ENCODE results near the gene RGS7.
"Not testable (repeated sequence)": the region's sequence is repeated elsewhere in the genome, so short reads cannot be mapped to it uniquely, and the experiment has no call there.

The RGS7 gene

DNA sequence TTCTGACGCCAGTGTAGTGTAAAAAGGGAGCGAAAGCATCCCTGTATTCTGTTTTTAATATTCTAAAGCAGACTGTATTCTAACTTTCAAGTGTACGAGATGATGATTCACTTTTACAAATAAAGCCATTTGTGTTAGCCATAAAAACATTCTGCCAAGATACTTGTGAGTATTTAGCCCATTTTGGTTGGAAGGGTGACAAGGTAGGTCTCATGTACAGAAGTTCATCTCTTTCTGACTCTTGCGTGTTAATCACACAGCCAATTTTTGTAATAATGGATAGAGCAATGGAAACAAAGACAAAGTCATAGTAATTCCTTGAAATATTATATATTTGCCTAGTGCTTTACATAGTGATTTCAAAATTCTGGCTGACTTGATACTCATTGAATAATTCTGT is 619.7 kb downstream of the RGS7 start:
- in situ Hi-C loops (cut with HindIII; ENCODE audit: low sequenced_read_pairs), result loop anchor here (25.0 kb wide), 1 partner anchor 200 kb away; no protein-coding TSS in a partner anchor
- DNase-seq (ENCODE audit: low read depth), result no peak
- TF ChIP-seq, protein P1, sequence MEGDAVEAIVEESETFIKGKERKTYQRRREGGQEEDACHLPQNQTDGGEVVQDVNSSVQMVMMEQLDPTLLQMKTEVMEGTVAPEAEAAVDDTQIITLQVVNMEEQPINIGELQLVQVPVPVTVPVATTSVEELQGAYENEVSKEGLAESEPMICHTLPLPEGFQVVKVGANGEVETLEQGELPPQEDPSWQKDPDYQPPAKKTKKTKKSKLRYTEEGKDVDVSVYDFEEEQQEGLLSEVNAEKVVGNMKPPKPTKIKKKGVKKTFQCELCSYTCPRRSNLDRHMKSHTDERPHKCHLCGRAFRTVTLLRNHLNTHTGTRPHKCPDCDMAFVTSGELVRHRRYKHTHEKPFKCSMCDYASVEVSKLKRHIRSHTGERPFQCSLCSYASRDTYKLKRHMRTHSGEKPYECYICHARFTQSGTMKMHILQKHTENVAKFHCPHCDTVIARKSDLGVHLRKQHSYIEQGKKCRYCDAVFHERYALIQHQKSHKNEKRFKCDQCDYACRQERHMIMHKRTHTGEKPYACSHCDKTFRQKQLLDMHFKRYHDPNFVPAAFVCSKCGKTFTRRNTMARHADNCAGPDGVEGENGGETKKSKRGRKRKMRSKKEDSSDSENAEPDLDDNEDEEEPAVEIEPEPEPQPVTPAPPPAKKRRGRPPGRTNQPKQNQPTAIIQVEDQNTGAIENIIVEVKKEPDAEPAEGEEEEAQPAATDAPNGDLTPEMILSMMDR (IDR thresholded peaks at IDR 0.05; ENCODE audit: low read depth, low read length, missing control alignments), result no peak
- H3K4me3 ChIP-seq (ENCODE audit: low read depth, low read length), result no peak overlapping the region

DNA sequence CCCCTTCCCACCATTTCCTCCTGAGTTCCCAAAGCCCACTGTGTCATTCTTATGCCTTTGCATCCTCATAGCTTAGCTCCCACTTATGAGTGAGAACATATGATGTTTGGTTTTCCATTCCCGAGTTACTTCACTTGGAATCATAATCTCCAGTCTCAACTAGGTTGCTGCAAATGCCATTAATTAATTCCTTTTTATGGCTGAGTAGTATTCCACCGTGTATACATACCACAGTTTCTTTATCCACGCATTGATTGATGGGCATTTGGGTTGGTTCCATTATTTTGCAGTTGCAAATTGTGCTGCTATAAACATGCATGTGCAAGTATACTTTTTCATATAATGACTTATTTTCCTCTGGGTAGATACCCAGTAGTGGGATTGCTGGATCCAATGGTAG is 622.3 kb downstream of the RGS7 start:
- not testable (repeated sequence) for DNase-seq (ENCODE audit: low read depth); H3K4me3 ChIP-seq (ENCODE audit: low read depth, low read length)
- in situ Hi-C loops (cut with HindIII; ENCODE audit: low sequenced_read_pairs), result loop anchor here (25.0 kb wide), 1 partner anchor 203 kb away; no protein-coding TSS in a partner anchor

DNA sequence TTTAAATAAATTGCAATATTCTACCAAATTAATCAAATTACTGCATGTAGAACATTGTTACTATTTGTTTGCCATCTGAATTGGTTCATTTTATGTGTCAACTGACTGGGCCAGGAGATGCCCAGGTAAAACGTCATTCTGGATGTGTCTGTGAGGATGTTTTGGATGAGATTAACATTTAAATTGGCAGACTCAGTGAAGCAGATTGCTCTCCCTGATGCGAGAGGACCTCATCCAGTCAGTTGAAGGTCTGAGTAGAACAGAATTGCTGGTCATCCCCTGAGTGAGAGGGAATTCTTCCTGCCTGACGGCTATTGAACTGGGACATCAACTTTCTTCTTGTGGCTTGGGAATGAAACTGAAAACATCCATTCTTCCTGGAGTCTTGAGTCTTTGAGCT is 623.0 kb downstream of the RGS7 start:
- no peak for DNase-seq (ENCODE audit: low read depth)
- in situ Hi-C loops (cut with HindIII; ENCODE audit: low sequenced_read_pairs), result loop anchor here (25.0 kb wide), 1 partner anchor 203 kb away; no protein-coding TSS in a partner anchor
- no peak overlapping the region for H3K4me3 ChIP-seq (ENCODE audit: low read depth, low read length)
- TF ChIP-seq, protein P1 (IDR thresholded peaks at IDR 0.05; ENCODE audit: low read depth, low read length, missing control alignments), result no peak

DNA sequence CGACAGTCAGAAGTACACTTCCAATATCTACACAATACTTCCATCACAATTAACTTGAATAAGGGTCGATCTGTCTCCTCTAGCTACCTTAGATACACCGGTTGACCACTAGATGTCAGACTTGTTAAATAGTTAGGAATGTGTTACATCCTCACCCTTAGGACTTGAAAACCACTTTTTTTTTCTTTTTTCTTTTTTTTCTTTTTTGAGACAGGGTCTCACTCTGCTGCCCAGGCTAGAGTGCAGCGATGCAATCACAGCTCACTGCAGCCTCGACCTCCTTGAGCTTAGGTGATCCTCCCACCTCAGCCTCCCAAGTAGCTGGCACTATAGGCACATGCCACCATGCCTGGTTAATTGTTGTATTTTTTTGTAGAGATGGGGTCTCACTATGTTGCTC is 624.6 kb downstream of the RGS7 start:
- peak; percentile 40 for DNase-seq (ENCODE audit: low read depth)
- in situ Hi-C loops (cut with HindIII; ENCODE audit: low sequenced_read_pairs), result loop anchor here (25.0 kb wide), 1 partner anchor 205 kb away; no protein-coding TSS in a partner anchor
- TF ChIP-seq, protein P1 (IDR thresholded peaks at IDR 0.05; ENCODE audit: low read depth, low read length, missing control alignments), result peak; percentile 65
- H3K4me3 ChIP-seq (ENCODE audit: low read depth, low read length), result no peak overlapping the region

Data from astrocyte of the cerebellum (primary cell).